Measurements from ENCODE around the gene ARHGAP20. TPM values are rescaled to one million over a fixed set of nuclear protein-coding genes. Genes with fewer than 3 reads are reported as not detected.

ARHGAP20 gene
- total and polyA plus RNA-seq, 2 experiments from 2014 or later, result 0.84 to 0.97 TPM

- in situ Hi-C loops (cut with MboI), result no loop called here
- H3K79me2 ChIP-seq (ENCODE audit: insufficient read depth), result no peaks in the 10 kb centered on the region
- H3K4me3 ChIP-seq, result no peak overlapping the region
- H3K9me2 ChIP-seq (ENCODE audit: insufficient read depth), result no peaks in the 10 kb centered on the region
- DNase-seq, result no peak
- no peaks in the 10 kb centered on the region for H3K36me3 ChIP-seq (ENCODE audit: low read depth)
- H2AFZ ChIP-seq, result no peak overlapping the region
- H3F3A ChIP-seq (ENCODE audit: insufficient read depth), result no peaks in the 10 kb centered on the region
- H3K4me2 ChIP-seq (ENCODE audit: unreplicated experiment), result no peak overlapping the region
- H3K9ac ChIP-seq, result no peak overlapping the region
- H3K4me1 ChIP-seq (ENCODE audit: insufficient read depth), result no peaks in the 10 kb centered on the region
- no peak for TF ChIP-seq EZH2phosphoT487 (IDR thresholded peaks at IDR 0.05; ENCODE audit: insufficient read depth, low read depth)
- TF ChIP-seq EZH2 (IDR thresholded peaks at IDR 0.05; ENCODE audit: insufficient read depth, poor library complexity, severe bottlenecking), result no peak
- no peaks in the 10 kb centered on the region for H3K9me3 ChIP-seq (ENCODE audit: low read depth)
- H3K27ac ChIP-seq, result no peak overlapping the region
- WGBS, 2 experiments (ENCODE audit: low coverage in 1 of 2, low lambda C conversion rate in 2 of 2, missing lambda C conversion rate in 2 of 2), result 75 to 77% methylated on average over 1 of the region's 1 CpG
- H3K27me3 ChIP-seq (replicated peaks; ENCODE audit: insufficient read depth), result no peaks in the 10 kb centered on the region
- no peaks in the 10 kb centered on the region for H4K20me1 ChIP-seq (ENCODE audit: insufficient read depth)
Measured at GRCh38 chr11:110584150-110584549, 128.1 kb downstream of the ARHGAP20 start.

DNA sequence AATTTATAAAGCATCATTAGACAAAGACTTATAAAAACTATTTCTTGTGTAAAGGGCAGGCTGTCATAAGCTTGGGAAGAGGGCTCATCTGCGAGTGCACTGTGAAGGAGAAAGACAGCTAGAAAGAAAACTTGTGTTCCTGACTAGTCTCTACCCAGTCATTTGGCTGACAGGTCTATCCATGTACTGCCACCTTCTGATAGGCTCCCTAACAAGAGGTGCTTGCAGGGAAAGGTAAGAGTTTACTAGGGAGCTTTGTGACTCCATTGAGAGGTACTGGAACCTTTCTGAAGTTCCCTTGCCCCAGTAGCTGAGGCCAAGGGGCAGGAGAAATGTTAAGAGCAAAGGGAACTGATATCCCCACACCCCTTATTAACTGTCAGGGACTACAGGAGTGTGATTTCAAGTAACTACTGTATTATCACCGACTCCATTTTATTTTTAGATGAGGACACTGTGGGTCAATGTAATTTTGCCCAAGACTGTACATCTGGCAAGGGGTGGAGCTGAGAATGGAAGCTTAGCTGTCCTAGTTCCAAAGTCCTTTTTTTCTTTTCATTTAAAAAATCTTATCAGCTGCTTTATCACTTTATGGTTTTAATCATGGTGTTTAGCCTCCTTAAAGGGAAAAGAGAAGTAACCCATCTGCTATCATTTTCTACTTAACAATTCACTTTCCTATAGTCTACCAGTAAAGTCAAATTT lies 129.4 kb downstream of the ARHGAP20 start:
- Histone ChIP-seq H3K27ac (no peak overlapping the region), H3F3A (ENCODE audit: insufficient read depth) (no peaks in the 10 kb centered on the region), H3K4me1 (ENCODE audit: insufficient read depth) (no peaks in the 10 kb centered on the region), H3K9me3 (ENCODE audit: low read depth) (no peaks in the 10 kb centered on the region), H3K79me2 (ENCODE audit: insufficient read depth) (no peaks in the 10 kb centered on the region), H4K20me1 (ENCODE audit: insufficient read depth) (no peaks in the 10 kb centered on the region), H3K9me2 (ENCODE audit: insufficient read depth) (no peaks in the 10 kb centered on the region), H2AFZ (no peak overlapping the region), H3K4me2 (ENCODE audit: unreplicated experiment) (no peak overlapping the region), H3K27me3 (replicated peaks; ENCODE audit: insufficient read depth) (no peaks in the 10 kb centered on the region), H3K36me3 (ENCODE audit: low read depth) (no peaks in the 10 kb centered on the region), H3K9ac (no peak overlapping the region), H3K4me3 (no peak overlapping the region)
- DNase-seq, result no peak
- TF ChIP-seq EZH2phosphoT487 (IDR thresholded peaks at IDR 0.05; ENCODE audit: insufficient read depth, low read depth), result no peak
- TF ChIP-seq EZH2 (IDR thresholded peaks at IDR 0.05; ENCODE audit: insufficient read depth, poor library complexity, severe bottlenecking), result no peak
- 76 to 82% methylated on average over 2 of the region's 2 CpGs for WGBS, 2 experiments (ENCODE audit: low coverage in 1 of 2, low lambda C conversion rate in 2 of 2, missing lambda C conversion rate in 2 of 2)
- in situ Hi-C loops (cut with MboI), result no loop called here

DNA sequence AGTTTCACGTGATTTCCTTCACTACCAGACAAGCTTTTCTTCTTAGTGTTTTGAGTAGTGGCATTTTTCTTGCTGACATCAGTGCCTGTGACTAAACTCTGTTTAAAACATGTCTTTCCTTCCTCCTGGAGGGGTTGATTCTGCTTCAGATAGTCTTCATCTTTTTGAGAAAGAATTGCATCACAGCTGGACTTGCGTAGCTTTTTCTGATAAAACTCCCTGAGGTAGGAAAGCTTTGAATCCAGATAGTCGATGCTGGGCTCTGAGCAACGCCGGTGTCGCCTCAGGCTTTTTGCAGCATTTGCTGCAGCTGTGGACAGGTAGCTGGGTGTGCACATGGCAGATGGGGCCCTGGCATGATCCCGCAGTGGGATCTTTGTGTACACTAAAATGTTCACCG lies 131.7 kb downstream of the ARHGAP20 start:
- Histone ChIP-seq H3K27ac (no peak overlapping the region), H3K79me2 (ENCODE audit: insufficient read depth) (no peaks in the 10 kb centered on the region), H3K9me3 (ENCODE audit: low read depth) (no peaks in the 10 kb centered on the region), H4K20me1 (ENCODE audit: insufficient read depth) (no peaks in the 10 kb centered on the region), H3K9me2 (ENCODE audit: insufficient read depth) (no peaks in the 10 kb centered on the region), H2AFZ (no peak overlapping the region), H3F3A (ENCODE audit: insufficient read depth) (no peaks in the 10 kb centered on the region), H3K4me3 (no peak overlapping the region), H3K27me3 (replicated peaks; ENCODE audit: insufficient read depth) (no peaks in the 10 kb centered on the region), H3K9ac (no peak overlapping the region), H3K4me2 (ENCODE audit: unreplicated experiment) (no peak overlapping the region), H3K4me1 (ENCODE audit: insufficient read depth) (no peaks in the 10 kb centered on the region), H3K36me3 (ENCODE audit: low read depth) (no peaks in the 10 kb centered on the region)
- TF ChIP-seq EZH2phosphoT487 (IDR thresholded peaks at IDR 0.05; ENCODE audit: insufficient read depth, low read depth) (no peak), EZH2 (IDR thresholded peaks at IDR 0.05; ENCODE audit: insufficient read depth, poor library complexity, severe bottlenecking) (no peak)
- in situ Hi-C loops (cut with MboI), result no loop called here
- WGBS, 2 experiments (ENCODE audit: low coverage in 1 of 2, low lambda C conversion rate in 2 of 2, missing lambda C conversion rate in 2 of 2), result 96 to 97% methylated on average over 8 of the region's 8 CpGs
- DNase-seq, result no peak

DNA sequence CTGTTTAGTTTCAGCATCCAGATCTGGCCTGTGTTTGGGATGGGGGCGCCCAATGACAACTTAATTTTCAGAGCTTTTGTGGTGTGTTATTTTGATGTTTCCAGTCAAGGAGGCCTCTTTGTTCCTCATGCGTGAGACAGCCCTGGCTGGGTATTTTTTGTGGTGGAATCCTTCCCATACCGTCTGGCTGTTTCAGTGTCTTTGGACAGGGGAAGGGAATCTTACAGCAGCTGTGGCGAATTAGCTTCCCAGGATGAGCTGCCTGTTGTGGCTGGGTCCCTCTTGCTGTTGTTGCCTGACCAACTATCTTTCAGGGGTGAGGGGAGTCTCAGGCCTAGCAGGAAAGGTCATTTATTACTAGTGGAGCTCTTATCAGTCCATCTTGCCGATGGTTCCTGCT lies 138.8 kb downstream of the ARHGAP20 start:
- Histone ChIP-seq H3F3A (ENCODE audit: insufficient read depth) (no peaks in the 10 kb centered on the region), H3K27me3 (replicated peaks; ENCODE audit: insufficient read depth) (no peaks in the 10 kb centered on the region), H3K27ac (no peak overlapping the region), H3K9ac (no peak overlapping the region), H3K79me2 (ENCODE audit: insufficient read depth) (no peaks in the 10 kb centered on the region), H4K20me1 (ENCODE audit: insufficient read depth) (no peaks in the 10 kb centered on the region), H2AFZ (no peak overlapping the region), H3K9me3 (ENCODE audit: low read depth) (no peaks in the 10 kb centered on the region), H3K36me3 (ENCODE audit: low read depth) (no peaks in the 10 kb centered on the region), H3K4me2 (ENCODE audit: unreplicated experiment) (no peak overlapping the region), H3K4me3 (no peak overlapping the region), H3K9me2 (ENCODE audit: insufficient read depth) (no peaks in the 10 kb centered on the region), H3K4me1 (ENCODE audit: insufficient read depth) (no peaks in the 10 kb centered on the region)
- no peak for TF ChIP-seq EZH2 (IDR thresholded peaks at IDR 0.05; ENCODE audit: insufficient read depth, poor library complexity, severe bottlenecking)
- no peak for TF ChIP-seq EZH2phosphoT487 (IDR thresholded peaks at IDR 0.05; ENCODE audit: insufficient read depth, low read depth)
- in situ Hi-C loops (cut with MboI), result no loop called here
- no peak for DNase-seq
- 40 to 45% methylated on average over 5 of the region's 5 CpGs for WGBS, 2 experiments (ENCODE audit: low coverage in 1 of 2, low lambda C conversion rate in 2 of 2, missing lambda C conversion rate in 2 of 2)

All from GM23248 (cell line).